IMR-90 (cell line): ENCODE measurements around the gene NUP62CL. TPM values are rescaled to one million over a fixed set of nuclear protein-coding genes. Genes with fewer than 3 reads are reported as not detected.

Experiments used
- ATAC-seq: fragments of 200-7000 bp; cut with Tn5 transposase; 2 replicates; pipeline ENCODE4 v1.9.1; 2020; ENCODE audit warnings: low read depth, mild to moderate bottlenecking, moderate library complexity
- BruUV-seq: library from RNA; stranded (reverse); fragments of 400-500 nt; replicated peaks from 2 replicates; lab custom pipeline; 2021; lab: Mats Ljungman, UMichigan
- CTCF ChIA-PET: fragments of 300-600 bp; formaldehyde crosslinking; extraction: SDS; loops from one replicate; lab custom pipeline; 2021; ENCODE audit warnings: antibody characterized with exemption; lab: Yijun Ruan, JAX
- POLR2A ChIA-PET: fragments of 300-600 bp; sonication (Branson Sonifier 250); formaldehyde crosslinking; loops from one replicate; lab custom pipeline; 2022; ENCODE audit warnings: antibody characterized with exemption; ENCODE audit not compliant: unreplicated experiment; lab: Charles Lee
- DNase-seq: peaks from one replicate; pipeline ENCODE4 v3.0.0; 2013
- H2AFZ ChIP-seq: replicated peaks from 2 replicates; pipeline ENCODE3; 2013; ENCODE audit warnings: low read length, mild to moderate bottlenecking; ENCODE audit not compliant: poor library complexity
- H2AK5ac ChIP-seq: 2 replicates; pipeline ENCODE4 v1.6.1; 2013; ENCODE audit warnings: low read depth, low read length, inconsistent platforms
- H2AK9ac ChIP-seq: replicated peaks from 2 replicates; pipeline ENCODE3; 2013; ENCODE audit warnings: mild to moderate bottlenecking, low read depth, low read length, moderate library complexity; ENCODE audit not compliant: poor library complexity
- H2BK120ac ChIP-seq: 2 replicates; pipeline ENCODE4 v1.6.1; 2013; ENCODE audit warnings: low read depth, low read length, inconsistent platforms
- H2BK15ac ChIP-seq: 3 replicates; pipeline ENCODE4 v1.6.1; 2013; ENCODE audit warnings: low read depth, low read length, inconsistent platforms
- H2BK20ac ChIP-seq: 2 replicates; pipeline ENCODE4 v1.6.1; 2013; ENCODE audit warnings: low read depth, mild to moderate bottlenecking, inconsistent platforms, low read length, moderate library complexity
- H2BK5ac ChIP-seq: 2 replicates; pipeline ENCODE4 v1.6.1; 2013; ENCODE audit warnings: mild to moderate bottlenecking, low read depth, low read length, inconsistent platforms; ENCODE audit not compliant: poor library complexity, severe bottlenecking
- H3K14ac ChIP-seq: replicated peaks from 2 replicates; pipeline ENCODE4 v1.6.1; 2013; ENCODE audit warnings: low read depth, low read length, inconsistent platforms
- H3K18ac ChIP-seq: 2 replicates; pipeline ENCODE4 v1.6.1; 2013; ENCODE audit warnings: low read depth, low read length, control low read depth
- H3K23ac ChIP-seq: 2 replicates; pipeline ENCODE4 v1.6.1; 2013; ENCODE audit warnings: low read depth, low read length, inconsistent platforms
- H3K27ac ChIP-seq: 2 replicates; pipeline ENCODE4 v1.5.1; 2013; ENCODE audit warnings: mild to moderate bottlenecking, control low read depth, low read length; ENCODE audit not compliant: insufficient read depth
- H3K27me3 ChIP-seq: 2 replicates; pipeline ENCODE4 v1.6.1; 2013; ENCODE audit warnings: low read length; ENCODE audit not compliant: control insufficient read depth, insufficient read depth
- H3K36me3 ChIP-seq: 2 replicates; pipeline ENCODE4 v1.6.1; 2013; ENCODE audit warnings: low read length, mixed read lengths; ENCODE audit not compliant: control insufficient read depth, insufficient read depth
- H3K4ac ChIP-seq: 2 replicates; pipeline ENCODE4 v1.6.1; 2013; ENCODE audit warnings: low read depth, low read length, inconsistent platforms
- H3K4me1 ChIP-seq: 2 replicates; pipeline ENCODE4 v1.6.1; 2013; ENCODE audit warnings: low read length, mixed read lengths; ENCODE audit not compliant: control insufficient read depth, insufficient read depth
- H3K4me2 ChIP-seq: 2 replicates; pipeline ENCODE4 v1.6.1; 2013; ENCODE audit warnings: low read depth, mild to moderate bottlenecking, control low read depth, low read length, moderate library complexity
- H3K4me3 ChIP-seq: 2 replicates; pipeline ENCODE4 v1.5.1; 2013; ENCODE audit warnings: low read depth, mild to moderate bottlenecking, control low read depth, low read length, moderate library complexity; ENCODE audit not compliant: insufficient read depth
- H3K56ac ChIP-seq: 2 replicates; pipeline ENCODE4 v1.6.1; 2013; ENCODE audit warnings: low read length, inconsistent platforms; ENCODE audit not compliant: insufficient read depth; ENCODE audit errors: extremely low read depth
- H3K79me1 ChIP-seq, 2 experiments: 2 replicates each; pipeline ENCODE4 v1.6.1; 2013; ENCODE audit warnings: low read length in 2 of 2, inconsistent platforms in 1 of 2, low read depth in 1 of 2
- H3K9ac ChIP-seq: 2 replicates; pipeline ENCODE4 v1.6.1; 2013; ENCODE audit warnings: low read depth, low read length, control low read depth
- H3K9me1 ChIP-seq: 2 replicates; pipeline ENCODE4 v1.6.1; 2013; ENCODE audit warnings: low read length, inconsistent platforms; ENCODE audit not compliant: insufficient read depth
- H3K9me3 ChIP-seq: 2 replicates; pipeline ENCODE4 v1.6.1; 2013; ENCODE audit warnings: low read length; ENCODE audit not compliant: control insufficient read depth, insufficient read depth
- H4K20me1 ChIP-seq: 2 replicates; pipeline ENCODE4 v1.6.1; 2013; ENCODE audit warnings: low read length, inconsistent platforms; ENCODE audit not compliant: insufficient read depth
- H4K5ac ChIP-seq: 2 replicates; pipeline ENCODE4 v1.6.1; 2013; ENCODE audit warnings: mild to moderate bottlenecking, low read depth, low read length, control low read depth
- H4K8ac ChIP-seq, 2 experiments: 2 replicates each; pipeline ENCODE4 v1.6.1; 2013; ENCODE audit warnings: low read depth in 2 of 2, low read length in 2 of 2, control low read depth in 1 of 2, inconsistent platforms in 1 of 2
- H4K91ac ChIP-seq: 2 replicates; pipeline ENCODE4 v1.6.1; 2013; ENCODE audit warnings: low read depth, low read length, inconsistent platforms; ENCODE audit not compliant: insufficient read depth
- BHLHE40 ChIP-seq: fragments of 150-350 bp; IDR thresholded peaks from 2 replicates; pipeline ENCODE4 v1.6.1; 2016; ENCODE audit warnings: mild to moderate bottlenecking, low read depth, low read length
- CEBPB ChIP-seq: IDR thresholded peaks from 2 replicates; pipeline ENCODE4 v1.6.1; 2012; ENCODE audit warnings: low read depth, low read length, improper control_type of control experiment
- CHD1 ChIP-seq: IDR thresholded peaks from 2 replicates; pipeline ENCODE4 v1.6.1; 2012; ENCODE audit warnings: low read depth, low read length, improper control_type of control experiment
- CTCF ChIP-seq: conservative IDR thresholded peaks from 2 replicates; pipeline ENCODE4 v1.5.1; 2012; ENCODE audit warnings: mild to moderate bottlenecking, low read depth, low read length, improper control_type of control experiment
- ELK1 ChIP-seq: fragments of 150-350 bp; IDR thresholded peaks from 2 replicates; pipeline ENCODE4 v1.6.1; 2016; ENCODE audit warnings: low read depth, mild to moderate bottlenecking, low read length, moderate library complexity, borderline replicate concordance
- FOS ChIP-seq: fragments of 150-350 bp; IDR thresholded peaks from 2 replicates; pipeline ENCODE4 v1.6.1; 2016; ENCODE audit warnings: low read depth, low read length
- MAFK ChIP-seq: IDR thresholded peaks from 2 replicates; pipeline ENCODE4 v1.6.1; 2012; ENCODE audit warnings: low read depth, low read length, improper control_type of control experiment
- MAZ ChIP-seq: IDR thresholded peaks from 2 replicates; pipeline ENCODE4 v1.6.1; 2012; ENCODE audit warnings: low read depth, mild to moderate bottlenecking, low read length, improper control_type of control experiment, moderate library complexity, borderline replicate concordance
- MXI1 ChIP-seq: IDR thresholded peaks from 2 replicates; pipeline ENCODE4 v1.6.1; 2012; ENCODE audit warnings: low read depth, mild to moderate bottlenecking, low read length, moderate library complexity, borderline replicate concordance
- NFE2L2 ChIP-seq: fragments of 150-350 bp; IDR thresholded peaks from 2 replicates; pipeline ENCODE4 v1.6.1; 2016; ENCODE audit warnings: low read depth, mild to moderate bottlenecking, low read length
- POLR2A ChIP-seq: IDR thresholded peaks from 2 replicates; pipeline ENCODE4 v1.6.1; 2012; ENCODE audit warnings: mild to moderate bottlenecking, low read depth, low read length
- RAD21 ChIP-seq: IDR thresholded peaks from 2 replicates; pipeline ENCODE4 v1.6.1; 2012; ENCODE audit warnings: low read length, improper control_type of control experiment
- RCOR1 ChIP-seq: IDR thresholded peaks from 2 replicates; pipeline ENCODE4 v1.6.1; 2012; ENCODE audit warnings: mild to moderate bottlenecking, low read length, improper control_type of control experiment; ENCODE audit not compliant: insufficient replicate concordance
- RFX5 ChIP-seq: IDR thresholded peaks from 2 replicates; pipeline ENCODE4 v1.8.0; 2012; ENCODE audit warnings: low read depth, mild to moderate bottlenecking, low read length, moderate library complexity
- SMC3 ChIP-seq: fragments of 150-350 bp; IDR thresholded peaks from 2 replicates; pipeline ENCODE4 v1.6.1; 2016; ENCODE audit warnings: low read depth, mild to moderate bottlenecking, antibody characterized with exemption, low read length, moderate library complexity
- USF2 ChIP-seq: fragments of 150-350 bp; IDR thresholded peaks from 2 replicates; pipeline ENCODE4 v1.6.1; 2017; ENCODE audit warnings: mild to moderate bottlenecking, antibody characterized with exemption, low read length, low read depth
- WGBS, 2 experiments: methylation state at CpG; one replicate each; pipeline versions ENCODE4 v1.1.5 to v1.1.7; 2013; ENCODE audit warnings: missing lambda C conversion rate in 2 of 2; ENCODE audit not compliant: insufficient read length in 1 of 2; ENCODE audit errors: extremely low coverage in 2 of 2; 5-methylcytosine and 5-hydroxymethylcytosine counted together
- dilution Hi-C: fragments of 300-500 bp; cut with HindIII; formaldehyde crosslinking; loops from one replicate; pipeline ENCODE4 v1.14.3; 2018; ENCODE audit warnings: low sequenced_read_pairs; ENCODE audit not compliant: unreplicated experiment
- in situ Hi-C: fragments of 300-500 bp; cut with MboI; formaldehyde crosslinking; loops from 3 replicates; pipeline ENCODE4 v1.14.3; 2019; ENCODE audit warnings: low sequenced_read_pairs, inconsistent platforms, mixed read lengths
- intact Hi-C: fragments of 100-400 bp; cut with micrococcal nuclease; formaldehyde crosslinking; loops from 2 replicates; pipeline ENCODE4 v1.10.0; 2022
- polyA plus RNA-seq, 3 experiments: library from polyadenylated mRNA; depleted of rRNA; stranded (reverse); fragments of >200 nt; gene quantifications; 2 replicates each; pipeline ENCODE4 v1.2.3, GENCODE V29; 2012; ENCODE audit warnings: low replicate concordance in 1 of 3
- total RNA-seq: library from RNA; depleted of rRNA; stranded (reverse); fragments of >200 nt; gene quantifications from 2 replicates; pipeline ENCODE4 v1.2.3, GENCODE V29; 2012

NUP62CL gene
- total and polyA plus RNA-seq, 2 of the 4 experiments (the other 2 are of a cell fraction), result not detected

- H4K5ac ChIP-seq, result no peak overlapping the region
- H3K4me1 ChIP-seq, result no peaks in the 10 kb centered on the region
- no peak overlapping the region for H2BK15ac ChIP-seq
- H3K14ac ChIP-seq, result no peak overlapping the region
- no peak overlapping the region for H3K9ac ChIP-seq
- H3K4me3 ChIP-seq, result no peak overlapping the region
- no peaks in the 10 kb centered on the region for H3K9me1 ChIP-seq
- dilution Hi-C loops (no loop called here), in situ Hi-C loops (no loop called here), intact Hi-C loops (no loop called here)
- no peaks in the 10 kb centered on the region for H3K36me3 ChIP-seq
- CTCF ChIA-PET, result no interaction called here
- no peak overlapping the region for H3K18ac ChIP-seq
- no peak overlapping the region for H3K4me2 ChIP-seq
- H3K9me3 ChIP-seq, result no peaks in the 10 kb centered on the region
- POLR2A ChIA-PET, result no interaction called here
- ATAC-seq, result no peak
- H2AK9ac ChIP-seq, result no peak overlapping the region
- no peaks in the 10 kb centered on the region for H4K20me1 ChIP-seq
- no peaks in the 10 kb centered on the region for H3K79me1 ChIP-seq
- no peak for DNase-seq
- TF ChIP-seq MAFK (no peak), FOS (no peak), CEBPB (no peak), ELK1 (no peak), SMC3 (no peak), MXI1 (no peak), NFE2L2 (no peak), CTCF (no peak), RCOR1 (no peak), POLR2A (no peak), CHD1 (no peak), USF2 (no peak), RAD21 (no peak), BHLHE40 (no peak), MAZ (no peak), RFX5 (no peak)
- H3K27me3 ChIP-seq, result no peaks in the 10 kb centered on the region
- no peak overlapping the region for H2BK120ac ChIP-seq
- H4K8ac ChIP-seq, result no peak overlapping the region
- no peak overlapping the region for H3K56ac ChIP-seq
- no peak overlapping the region for H3K27ac ChIP-seq
- no peak overlapping the region for H3K23ac ChIP-seq
- H2AK5ac ChIP-seq, result no peak overlapping the region
- no peak overlapping the region for H4K91ac ChIP-seq
- no TSS peak for BruUV-seq
- H2BK5ac ChIP-seq, result no peak overlapping the region
- no CpG with 5 or more reads among the region's 3 CpGs for WGBS, 2 experiments
- no peak overlapping the region for H2AFZ ChIP-seq
- H2BK20ac ChIP-seq, result no peak overlapping the region
- no peak overlapping the region for H3K4ac ChIP-seq
Measured at GRCh38 chrX:107167163-107167921, 38.9 kb downstream of the NUP62CL start.
